Measurements from ENCODE around the gene DUS3L.

DNA sequence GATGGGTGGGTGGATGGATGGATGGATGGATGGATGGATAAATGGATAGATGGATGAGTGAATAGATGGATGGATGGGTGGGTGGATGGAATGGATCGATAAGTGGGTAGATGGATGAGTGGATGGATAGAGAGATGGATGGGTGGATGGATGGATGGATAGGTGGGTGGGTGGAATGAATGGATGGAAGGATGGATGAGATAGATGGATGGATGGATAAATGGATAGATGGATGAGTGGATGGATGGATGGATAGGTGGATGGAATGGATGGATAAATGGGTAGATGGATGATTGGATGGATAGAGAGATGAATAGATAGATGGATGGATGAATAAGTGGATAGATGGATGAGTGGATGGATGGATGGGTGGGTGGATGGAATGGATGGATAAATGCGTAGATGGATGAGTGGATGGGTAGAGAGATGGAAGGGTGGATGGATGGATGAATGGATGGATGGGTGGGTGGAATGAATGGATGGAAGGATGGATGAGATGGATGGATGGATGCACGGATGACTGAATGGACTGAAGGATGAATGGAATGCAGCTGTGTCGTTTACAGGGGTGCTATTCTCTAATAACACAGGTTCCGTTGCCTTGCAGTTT, 28.2 kb downstream of the DUS3L start:
- TF ChIP-seq, protein P1, sequence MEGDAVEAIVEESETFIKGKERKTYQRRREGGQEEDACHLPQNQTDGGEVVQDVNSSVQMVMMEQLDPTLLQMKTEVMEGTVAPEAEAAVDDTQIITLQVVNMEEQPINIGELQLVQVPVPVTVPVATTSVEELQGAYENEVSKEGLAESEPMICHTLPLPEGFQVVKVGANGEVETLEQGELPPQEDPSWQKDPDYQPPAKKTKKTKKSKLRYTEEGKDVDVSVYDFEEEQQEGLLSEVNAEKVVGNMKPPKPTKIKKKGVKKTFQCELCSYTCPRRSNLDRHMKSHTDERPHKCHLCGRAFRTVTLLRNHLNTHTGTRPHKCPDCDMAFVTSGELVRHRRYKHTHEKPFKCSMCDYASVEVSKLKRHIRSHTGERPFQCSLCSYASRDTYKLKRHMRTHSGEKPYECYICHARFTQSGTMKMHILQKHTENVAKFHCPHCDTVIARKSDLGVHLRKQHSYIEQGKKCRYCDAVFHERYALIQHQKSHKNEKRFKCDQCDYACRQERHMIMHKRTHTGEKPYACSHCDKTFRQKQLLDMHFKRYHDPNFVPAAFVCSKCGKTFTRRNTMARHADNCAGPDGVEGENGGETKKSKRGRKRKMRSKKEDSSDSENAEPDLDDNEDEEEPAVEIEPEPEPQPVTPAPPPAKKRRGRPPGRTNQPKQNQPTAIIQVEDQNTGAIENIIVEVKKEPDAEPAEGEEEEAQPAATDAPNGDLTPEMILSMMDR (IDR thresholded peaks at IDR 0.05) = no peak
- TF ChIP-seq EZH2 (IDR thresholded peaks at IDR 0.05; ENCODE audit: borderline replicate concordance, insufficient read depth, low read depth, low read length, poor library complexity, severe bottlenecking) = no peak
